GM12872 (cell line): ENCODE results near the gene RLF.

Experiments
- TF ChIP-seq, protein P1 (sequence below): IDR thresholded peaks from 3 replicates; pipeline ENCODE4 v1.5.1; 2011; ENCODE audit warnings: low read depth, mild to moderate bottlenecking, low read length, moderate library complexity; ENCODE audit not compliant: insufficient read depth

The RLF gene

DNA sequence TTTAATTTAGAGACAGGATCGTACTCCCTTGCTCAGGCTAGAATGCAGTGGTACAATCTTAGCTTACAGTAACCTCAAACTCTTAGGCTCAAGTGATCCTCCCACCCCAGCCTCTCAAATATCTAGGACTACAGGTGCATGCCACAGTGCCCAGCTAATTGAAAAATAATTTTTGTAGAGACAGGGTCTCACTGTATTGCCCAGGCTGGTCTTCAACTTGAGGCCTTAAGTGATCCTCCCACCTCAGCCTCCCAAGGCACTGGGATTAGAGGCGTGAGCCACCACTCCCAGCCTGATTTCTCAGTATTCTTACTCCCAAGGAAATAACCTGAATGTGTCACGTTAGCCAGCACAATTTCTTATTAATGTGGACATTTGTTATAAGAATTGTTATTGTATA lies 9.8 kb downstream of the RLF start:
- TF ChIP-seq, protein P1, sequence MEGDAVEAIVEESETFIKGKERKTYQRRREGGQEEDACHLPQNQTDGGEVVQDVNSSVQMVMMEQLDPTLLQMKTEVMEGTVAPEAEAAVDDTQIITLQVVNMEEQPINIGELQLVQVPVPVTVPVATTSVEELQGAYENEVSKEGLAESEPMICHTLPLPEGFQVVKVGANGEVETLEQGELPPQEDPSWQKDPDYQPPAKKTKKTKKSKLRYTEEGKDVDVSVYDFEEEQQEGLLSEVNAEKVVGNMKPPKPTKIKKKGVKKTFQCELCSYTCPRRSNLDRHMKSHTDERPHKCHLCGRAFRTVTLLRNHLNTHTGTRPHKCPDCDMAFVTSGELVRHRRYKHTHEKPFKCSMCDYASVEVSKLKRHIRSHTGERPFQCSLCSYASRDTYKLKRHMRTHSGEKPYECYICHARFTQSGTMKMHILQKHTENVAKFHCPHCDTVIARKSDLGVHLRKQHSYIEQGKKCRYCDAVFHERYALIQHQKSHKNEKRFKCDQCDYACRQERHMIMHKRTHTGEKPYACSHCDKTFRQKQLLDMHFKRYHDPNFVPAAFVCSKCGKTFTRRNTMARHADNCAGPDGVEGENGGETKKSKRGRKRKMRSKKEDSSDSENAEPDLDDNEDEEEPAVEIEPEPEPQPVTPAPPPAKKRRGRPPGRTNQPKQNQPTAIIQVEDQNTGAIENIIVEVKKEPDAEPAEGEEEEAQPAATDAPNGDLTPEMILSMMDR = no peak

DNA sequence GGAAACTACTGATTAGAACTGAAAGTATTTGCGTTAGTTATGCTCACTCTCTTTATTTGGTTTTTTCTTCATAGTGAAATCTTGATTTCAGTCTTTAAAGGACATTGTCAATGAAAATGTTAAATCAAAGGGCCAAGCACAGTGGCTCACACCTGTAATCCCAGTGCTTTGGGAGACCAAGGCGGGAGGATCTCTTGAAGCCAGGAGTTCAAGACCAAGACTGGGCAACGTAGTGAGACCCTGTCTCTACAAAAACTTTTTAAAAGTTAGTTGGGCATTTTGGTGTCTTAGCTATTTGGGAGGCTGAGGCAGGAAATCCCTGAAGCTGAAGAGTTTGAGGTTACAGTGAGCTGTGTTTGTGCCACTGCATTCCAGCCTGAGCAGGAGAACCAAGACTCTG lies 13.6 kb downstream of the RLF start:
- TF ChIP-seq, protein P1 = no peak

DNA sequence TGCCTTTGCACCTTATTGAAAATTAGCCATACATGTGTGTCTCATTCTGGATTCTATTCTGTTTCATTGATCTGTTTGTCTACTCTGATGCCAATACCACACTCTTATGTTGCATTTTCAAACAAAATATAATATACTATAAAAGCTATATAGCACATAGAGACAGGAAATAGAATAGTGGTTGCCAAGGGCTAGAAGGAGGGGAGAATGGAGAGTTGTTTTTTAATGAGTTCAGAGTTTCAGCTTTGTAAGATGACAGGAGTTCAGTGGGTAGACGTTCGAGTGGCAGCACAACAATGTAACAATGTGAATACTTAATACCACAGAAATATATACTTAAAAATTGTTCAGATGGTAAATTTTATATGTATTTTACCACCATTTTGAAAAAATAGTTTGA lies 17.0 kb downstream of the RLF start:
- TF ChIP-seq, protein P1 = no peak

DNA sequence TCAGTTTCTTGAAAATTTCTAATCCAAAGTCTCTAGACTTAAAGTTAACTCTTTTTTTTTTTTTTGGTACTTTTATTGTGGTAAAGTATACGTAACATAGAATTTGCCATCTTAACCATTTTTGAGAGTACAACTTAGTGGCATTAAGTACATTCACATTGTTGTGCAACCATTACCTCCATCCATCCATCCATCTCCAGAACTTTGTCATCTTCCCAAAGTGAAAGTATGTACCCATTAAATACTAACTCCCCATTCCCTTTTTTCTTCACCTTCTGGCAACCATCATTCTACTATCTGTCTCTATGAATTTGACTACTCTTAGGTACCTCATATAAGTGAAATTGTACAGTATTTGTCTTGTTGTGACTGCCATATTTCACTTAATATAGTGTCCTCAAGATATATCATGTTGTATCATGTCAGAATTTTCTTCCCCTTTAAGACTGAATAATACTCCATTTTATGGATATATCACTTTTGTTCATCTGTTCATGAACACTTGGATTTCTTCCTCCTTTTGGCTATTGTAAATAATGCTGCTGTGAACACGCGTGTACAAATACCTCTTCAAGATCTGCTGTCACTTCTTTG lies 18.4 kb downstream of the RLF start:
- TF ChIP-seq, protein P1 = no peak

DNA sequence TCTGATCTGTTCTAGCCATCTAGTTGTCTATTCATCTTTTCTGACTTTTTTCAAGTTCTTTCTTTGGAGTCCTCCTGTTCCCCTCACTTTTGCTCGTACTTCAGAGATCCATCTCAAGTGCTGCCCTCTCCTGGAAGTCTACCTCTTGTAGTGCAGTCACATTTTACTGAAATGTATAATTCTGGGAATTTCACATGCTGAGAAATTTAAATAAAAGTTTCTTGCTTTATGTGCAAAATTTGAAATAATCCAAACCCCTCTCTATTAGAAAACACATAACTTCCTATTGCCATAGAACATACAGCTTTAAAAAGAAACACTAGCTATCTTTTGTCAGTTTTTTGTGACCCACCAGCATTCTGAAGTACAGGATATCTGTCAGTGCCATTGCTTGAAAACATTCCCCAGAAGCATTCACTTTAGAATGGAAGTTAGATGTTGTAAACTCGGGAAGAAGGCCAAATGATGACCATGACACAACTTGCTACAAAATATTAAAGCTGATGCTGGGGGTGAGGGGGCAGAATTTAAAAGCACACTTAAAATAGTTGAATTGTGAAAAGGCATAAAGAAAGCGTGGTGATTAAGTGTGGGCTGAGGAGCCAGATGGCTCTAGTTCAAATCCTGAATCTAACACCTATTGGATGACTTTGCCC lies 22.0 kb downstream of the RLF start:
- TF ChIP-seq, protein P1 = peak; percentile 31; the same call in 1 of the 3 replicates

DNA sequence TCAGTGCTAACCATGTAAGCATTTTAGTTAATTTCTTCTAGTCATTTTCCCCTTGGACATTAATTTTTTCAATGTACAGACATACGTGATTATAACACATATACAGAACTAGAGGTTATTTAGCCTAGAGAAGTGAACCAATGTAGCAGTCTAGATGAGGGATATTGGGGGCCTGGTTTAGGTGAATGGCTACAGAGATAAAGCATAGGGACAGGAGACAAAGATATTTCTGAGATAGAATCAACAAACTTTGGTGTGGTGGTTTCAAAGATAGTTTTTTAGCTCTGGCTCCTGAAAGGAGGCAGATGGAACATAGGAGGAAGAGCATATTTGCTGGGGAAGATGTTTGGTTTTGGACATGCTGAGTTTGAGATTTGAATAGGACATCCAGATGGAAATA lies 23.0 kb downstream of the RLF start:
- TF ChIP-seq, protein P1 = no peak

DNA sequence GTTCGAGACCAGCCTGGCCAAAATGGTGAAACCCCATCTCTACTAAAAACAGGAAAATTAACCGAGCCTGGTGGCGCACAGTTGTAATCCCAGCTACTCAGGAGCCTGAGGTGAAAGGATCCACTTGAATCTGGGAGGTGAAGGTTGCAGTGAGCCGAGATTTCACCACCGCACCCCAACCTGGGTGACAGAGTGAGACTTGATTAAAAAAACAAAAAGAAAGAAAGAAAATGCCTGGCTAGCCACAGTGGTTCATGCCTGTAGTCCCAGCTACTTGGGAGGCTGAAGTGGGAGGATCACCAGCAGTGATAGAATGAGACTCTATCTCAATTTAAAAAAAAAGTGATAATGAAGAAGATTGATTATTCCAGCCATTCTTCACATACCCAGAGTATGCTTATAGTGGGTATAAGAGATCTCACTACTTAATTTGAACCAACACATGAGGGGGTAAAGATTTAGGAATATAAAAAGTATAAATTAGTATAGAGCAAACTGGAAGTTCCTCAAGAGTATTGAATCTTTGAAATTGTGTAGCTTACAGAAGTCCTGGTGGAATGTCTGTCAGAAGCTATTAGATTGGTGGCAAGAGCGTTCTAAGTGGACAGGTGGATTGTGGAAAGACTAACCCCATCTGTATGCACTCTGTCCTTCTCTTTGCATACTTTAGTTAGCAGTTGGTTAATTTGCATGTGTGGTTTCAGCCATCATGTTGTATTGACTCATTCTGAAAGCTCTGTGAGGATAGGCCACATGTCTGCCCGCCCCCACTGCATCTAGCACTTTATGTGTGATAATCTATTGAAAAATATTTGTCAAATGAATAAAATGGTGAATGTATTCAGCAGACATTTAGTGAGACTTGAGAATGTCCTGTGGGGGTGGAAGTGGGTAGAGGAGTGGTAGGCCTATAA lies 25.0 kb downstream of the RLF start:
- TF ChIP-seq, protein P1 = no peak
